ENCODE data around the gene KIAA0753. TPM values are rescaled to one million over a fixed set of nuclear protein-coding genes. Genes with fewer than 3 reads are reported as not detected.
A peak's percentile ranks its signal among the peaks of the same experiment; 100 is the strongest.

Gene KIAA0753
- total and polyA plus RNA-seq, 2 of the 13 experiments (the other 11 are each of a cell fraction or from before 2014, with no cell fraction given) = 5.2 to 9.1 TPM

DNA sequence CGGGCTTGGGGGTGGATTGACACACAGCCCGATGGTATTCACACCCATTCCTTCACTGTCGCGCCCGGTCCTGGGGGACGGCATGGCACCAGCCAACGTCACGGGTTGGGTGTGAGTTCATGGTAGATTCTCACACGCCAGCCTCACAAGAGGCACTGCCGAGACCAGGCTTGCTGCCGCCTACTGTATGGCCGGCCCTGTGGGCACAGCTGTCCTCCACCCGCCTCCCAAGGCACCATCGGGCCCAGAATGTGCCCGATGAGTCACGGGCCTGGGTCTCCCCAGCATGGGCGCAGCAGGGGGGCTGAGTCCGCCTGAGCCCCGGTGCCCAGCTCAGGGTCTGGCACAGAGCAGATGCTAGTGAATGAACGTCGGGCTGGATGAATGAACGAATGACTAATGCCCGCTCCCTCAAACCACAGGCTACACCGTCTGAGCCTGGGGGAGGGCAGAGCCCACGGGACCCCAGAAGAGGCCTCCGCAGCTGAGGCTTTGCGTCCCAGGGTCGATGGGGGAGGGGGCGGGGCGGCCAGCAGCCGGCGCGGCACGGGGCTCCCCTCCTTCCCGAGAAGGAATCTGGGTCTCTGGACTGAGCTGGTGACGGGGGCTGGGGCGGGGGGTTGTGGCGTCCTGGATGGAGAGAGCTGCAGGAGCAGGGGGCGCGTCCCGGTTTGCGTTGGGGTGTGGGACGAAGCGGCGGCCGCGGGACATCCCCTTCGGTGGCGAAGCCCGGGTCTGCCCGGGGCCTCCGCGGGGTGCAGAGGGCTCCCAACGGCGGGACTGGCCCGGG is 85.0 kb downstream of the KIAA0753 start:
- no peaks in the 10 kb centered on the region for H3K9me3 ChIP-seq (ENCODE audit: low read length)
- ATAC-seq (peak; percentile 10; the same call in 2 of the 3 replicates), DNase-seq (ENCODE audit: low spot score) (no peak), FAIRE-seq (no peak)
- CTCF ChIA-PET (ENCODE audit: low intra/inter-chr PET ratio, low total read pairs) = no interaction called here
- POLR2A ChIA-PET = no interaction called here
- H3K4me2 ChIP-seq (ENCODE audit: low read depth, low read length) = peak overlapping the region; percentile 55
- in situ Hi-C loops (cut with HindIII; ENCODE audit: extremely low pct_ligation_motif_present, low pct_unique_long_range_greater_than_20kb) = no loop called here
- peak overlapping the region; percentile 26 to 59 (median 44); a peak in 4 of 6 replicates for H3K4me3 ChIP-seq (replicated peaks in 1 of 3; ENCODE audit: insufficient read depth in 1 of 3, low read depth in 2 of 3, low read length in 3 of 3)
- H3K4me1 ChIP-seq (ENCODE audit: insufficient read depth, low read length) = peaks cover 18% of the 10 kb centered on the region; the same call in 1 of the 2 replicates
- WGBS (ENCODE audit: low lambda C conversion rate) = 5% methylated on average over 4 of the region's 56 CpGs
- no TSS peak for BruUV-seq (replicated peaks)
- H2AFZ ChIP-seq (ENCODE audit: low read length) = no peak overlapping the region
- H3K79me2 ChIP-seq (ENCODE audit: insufficient read depth, low read length) = no peaks in the 10 kb centered on the region
- no peaks in the 10 kb centered on the region for H3K36me3 ChIP-seq (replicated peaks in 1 of 2; ENCODE audit: control insufficient read depth in 1 of 2, insufficient read depth in 2 of 2, low read length in 2 of 2)
- H3K9ac ChIP-seq (ENCODE audit: insufficient read depth, low read depth, low read length) = no peak overlapping the region
- H3K27me3 ChIP-seq (ENCODE audit: control insufficient read depth in 1 of 2, insufficient read depth in 2 of 2, low read length in 2 of 2) = peaks cover 2 to 43% of the 10 kb centered on the region in 2 experiments
- intact Hi-C loops (cut with micrococcal nuclease; ENCODE audit: unreplicated experiment) = loop anchor here (10.0 kb wide), 1 partner anchor 81 kb away; no protein-coding TSS in a partner anchor
- no peaks in the 10 kb centered on the region for H4K20me1 ChIP-seq (ENCODE audit: insufficient read depth, low read length)
- H3K27ac ChIP-seq (ENCODE audit: extremely low read length, insufficient read depth, low read length) = no peak overlapping the region
- peak; percentile 90; the same call in 1 of the 2 replicates for TF ChIP-seq EZH2 (conservative IDR thresholded peaks at IDR 0.05; ENCODE audit: low read depth, low read length)
- no peak for TF ChIP-seq EED (CRISPR knock-in tag; IDR thresholded peaks at IDR 0.05)
- TF ChIP-seq HNRNPLL (IDR thresholded peaks at IDR 0.05; ENCODE audit: low read depth, low read length, poor library complexity, severe bottlenecking) = peak; percentile 10
- TF ChIP-seq KAT8 (CRISPR knock-in tag; IDR thresholded peaks at IDR 0.05) = no peak
- no peak for TF ChIP-seq ZNF382 (CRISPR knock-in tag; IDR thresholded peaks at IDR 0.05; ENCODE audit: borderline replicate concordance)
- TF ChIP-seq SMAD3 (CRISPR knock-in tag; IDR thresholded peaks at IDR 0.05) = no peak
- TF ChIP-seq TBX3 (IDR thresholded peaks at IDR 0.05; ENCODE audit: borderline replicate concordance) = no peak
- TF ChIP-seq AKAP8 (CRISPR knock-in tag; IDR thresholded peaks at IDR 0.05) = no peak
- TF ChIP-seq, protein P1, sequence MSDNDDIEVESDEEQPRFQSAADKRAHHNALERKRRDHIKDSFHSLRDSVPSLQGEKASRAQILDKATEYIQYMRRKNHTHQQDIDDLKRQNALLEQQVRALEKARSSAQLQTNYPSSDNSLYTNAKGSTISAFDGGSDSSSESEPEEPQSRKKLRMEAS (IDR thresholded peaks at IDR 0.05) = no peak
- TF ChIP-seq, protein P2, sequence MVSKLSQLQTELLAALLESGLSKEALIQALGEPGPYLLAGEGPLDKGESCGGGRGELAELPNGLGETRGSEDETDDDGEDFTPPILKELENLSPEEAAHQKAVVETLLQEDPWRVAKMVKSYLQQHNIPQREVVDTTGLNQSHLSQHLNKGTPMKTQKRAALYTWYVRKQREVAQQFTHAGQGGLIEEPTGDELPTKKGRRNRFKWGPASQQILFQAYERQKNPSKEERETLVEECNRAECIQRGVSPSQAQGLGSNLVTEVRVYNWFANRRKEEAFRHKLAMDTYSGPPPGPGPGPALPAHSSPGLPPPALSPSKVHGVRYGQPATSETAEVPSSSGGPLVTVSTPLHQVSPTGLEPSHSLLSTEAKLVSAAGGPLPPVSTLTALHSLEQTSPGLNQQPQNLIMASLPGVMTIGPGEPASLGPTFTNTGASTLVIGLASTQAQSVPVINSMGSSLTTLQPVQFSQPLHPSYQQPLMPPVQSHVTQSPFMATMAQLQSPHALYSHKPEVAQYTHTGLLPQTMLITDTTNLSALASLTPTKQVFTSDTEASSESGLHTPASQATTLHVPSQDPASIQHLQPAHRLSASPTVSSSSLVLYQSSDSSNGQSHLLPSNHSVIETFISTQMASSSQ (IDR thresholded peaks at IDR 0.05; ENCODE audit: low read depth) = no peak
- TF ChIP-seq, protein P2 (CRISPR knock-in tag; IDR thresholded peaks at IDR 0.05; ENCODE audit: borderline replicate concordance) = no peak
- TF ChIP-seq, protein P3, sequence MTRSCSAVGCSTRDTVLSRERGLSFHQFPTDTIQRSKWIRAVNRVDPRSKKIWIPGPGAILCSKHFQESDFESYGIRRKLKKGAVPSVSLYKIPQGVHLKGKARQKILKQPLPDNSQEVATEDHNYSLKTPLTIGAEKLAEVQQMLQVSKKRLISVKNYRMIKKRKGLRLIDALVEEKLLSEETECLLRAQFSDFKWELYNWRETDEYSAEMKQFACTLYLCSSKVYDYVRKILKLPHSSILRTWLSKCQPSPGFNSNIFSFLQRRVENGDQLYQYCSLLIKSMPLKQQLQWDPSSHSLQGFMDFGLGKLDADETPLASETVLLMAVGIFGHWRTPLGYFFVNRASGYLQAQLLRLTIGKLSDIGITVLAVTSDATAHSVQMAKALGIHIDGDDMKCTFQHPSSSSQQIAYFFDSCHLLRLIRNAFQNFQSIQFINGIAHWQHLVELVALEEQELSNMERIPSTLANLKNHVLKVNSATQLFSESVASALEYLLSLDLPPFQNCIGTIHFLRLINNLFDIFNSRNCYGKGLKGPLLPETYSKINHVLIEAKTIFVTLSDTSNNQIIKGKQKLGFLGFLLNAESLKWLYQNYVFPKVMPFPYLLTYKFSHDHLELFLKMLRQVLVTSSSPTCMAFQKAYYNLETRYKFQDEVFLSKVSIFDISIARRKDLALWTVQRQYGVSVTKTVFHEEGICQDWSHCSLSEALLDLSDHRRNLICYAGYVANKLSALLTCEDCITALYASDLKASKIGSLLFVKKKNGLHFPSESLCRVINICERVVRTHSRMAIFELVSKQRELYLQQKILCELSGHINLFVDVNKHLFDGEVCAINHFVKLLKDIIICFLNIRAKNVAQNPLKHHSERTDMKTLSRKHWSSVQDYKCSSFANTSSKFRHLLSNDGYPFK (CRISPR knock-in tag; IDR thresholded peaks at IDR 0.05; ENCODE audit: borderline replicate concordance) = 0 out of 2 replicates have a peak, but pooled peaks have one; percentile 19
- TF ChIP-seq ZMAT3 (CRISPR knock-in tag; conservative IDR thresholded peaks at IDR 0.05) = no peak
- TF ChIP-seq, protein P4, sequence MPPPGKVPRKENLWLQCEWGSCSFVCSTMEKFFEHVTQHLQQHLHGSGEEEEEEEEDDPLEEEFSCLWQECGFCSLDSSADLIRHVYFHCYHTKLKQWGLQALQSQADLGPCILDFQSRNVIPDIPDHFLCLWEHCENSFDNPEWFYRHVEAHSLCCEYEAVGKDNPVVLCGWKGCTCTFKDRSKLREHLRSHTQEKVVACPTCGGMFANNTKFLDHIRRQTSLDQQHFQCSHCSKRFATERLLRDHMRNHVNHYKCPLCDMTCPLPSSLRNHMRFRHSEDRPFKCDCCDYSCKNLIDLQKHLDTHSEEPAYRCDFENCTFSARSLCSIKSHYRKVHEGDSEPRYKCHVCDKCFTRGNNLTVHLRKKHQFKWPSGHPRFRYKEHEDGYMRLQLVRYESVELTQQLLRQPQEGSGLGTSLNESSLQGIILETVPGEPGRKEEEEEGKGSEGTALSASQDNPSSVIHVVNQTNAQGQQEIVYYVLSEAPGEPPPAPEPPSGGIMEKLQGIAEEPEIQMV (CRISPR knock-in tag; IDR thresholded peaks at IDR 0.05; ENCODE audit: low read depth) = no peak
